ENCODE data around the gene CST1.
"Not testable (repeated sequence)": the region's sequence is repeated elsewhere in the genome, so short reads cannot be mapped to it uniquely, and the experiment has no call there.

The CST1 gene

GRCh38 chr20:23753589-23753988 is 2.9 kb upstream of the CST1 start:
- DNase-seq: no peak

- no peak for DNase-seq
These were observed 2.4 kb upstream of the CST1 start for GRCh38 chr20:23753194-23753548.

DNA sequence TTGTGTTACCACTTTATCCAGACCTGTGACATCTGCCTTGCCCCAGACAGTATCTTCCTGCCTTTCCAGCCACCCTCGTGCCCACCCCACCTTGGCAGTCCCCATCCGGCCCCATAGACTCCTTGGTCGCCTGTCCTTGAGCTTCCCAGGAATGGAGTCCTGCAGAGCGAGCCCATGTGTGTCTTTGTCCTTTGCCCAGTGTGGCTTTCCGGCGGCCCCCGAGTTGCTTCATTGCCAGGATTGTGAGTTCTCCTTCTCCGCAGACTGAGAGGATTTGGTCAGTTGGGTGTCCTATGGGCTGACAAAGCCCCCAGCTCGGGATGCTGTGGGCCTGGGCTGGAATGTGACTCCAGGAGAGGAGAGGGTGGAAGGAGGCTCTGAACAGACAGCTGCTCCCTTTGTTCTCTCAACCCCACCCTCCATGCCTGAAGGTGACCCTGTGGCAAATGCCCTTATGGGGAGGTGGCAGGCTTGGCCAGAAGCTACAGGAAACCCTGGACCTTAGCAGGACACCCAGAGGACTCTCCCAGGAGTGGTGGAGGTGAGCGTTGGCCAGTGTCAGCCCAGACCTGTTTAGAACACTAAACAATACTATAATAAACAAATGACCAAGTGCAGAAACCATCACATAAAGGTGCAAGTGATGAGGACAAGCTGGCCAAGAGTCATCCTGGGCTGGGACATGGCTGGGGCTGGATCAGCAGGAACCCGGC is 1.9 kb upstream of the CST1 start:
- no peak for DNase-seq

DNA sequence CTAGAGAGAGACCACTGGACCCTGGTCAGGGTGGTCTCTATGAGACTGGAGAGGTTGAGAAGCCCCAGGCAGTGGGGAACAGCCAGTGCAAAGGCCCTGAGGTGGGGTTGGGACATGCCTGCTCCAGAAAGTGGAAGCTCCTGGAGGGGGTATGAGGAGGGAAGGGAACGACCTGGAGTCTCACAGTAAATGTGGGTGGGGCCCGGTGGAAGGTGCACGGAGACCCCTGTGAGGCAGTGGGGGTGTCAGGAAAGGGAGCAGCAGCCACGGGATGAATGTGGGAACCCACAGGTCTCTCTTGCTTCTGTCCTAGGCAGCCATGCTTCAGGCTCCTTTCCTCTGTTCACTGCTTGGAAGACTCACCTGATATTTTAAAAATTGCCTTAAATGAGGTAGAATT is 1.3 kb upstream of the CST1 start:
- DNase-seq: no peak

DNA sequence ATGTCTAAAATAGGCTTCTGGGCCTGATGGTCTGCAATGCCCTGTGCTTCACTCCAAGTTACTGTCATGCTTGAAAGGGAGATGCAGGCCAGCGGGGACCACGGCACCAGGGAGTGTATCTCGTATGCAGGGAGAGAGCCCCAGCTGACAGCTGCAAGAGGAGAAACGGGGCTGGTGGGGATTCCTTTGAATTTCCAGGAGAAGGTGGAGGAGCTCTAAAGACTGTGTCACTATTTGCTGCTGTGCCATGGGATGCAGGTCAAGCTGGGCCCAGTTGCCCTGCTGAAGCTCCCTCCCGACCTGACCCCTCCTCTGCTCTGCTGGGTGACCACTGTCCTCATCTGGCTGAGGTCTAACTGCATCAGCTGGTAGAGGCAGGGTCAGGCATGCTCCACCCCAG is 989 bp downstream of the CST1 start:
- DNase-seq: no peak

- DNase-seq: not testable (repeated sequence)
These were observed 1.8 kb downstream of the CST1 start for GRCh38 chr20:23748975-23749374.

GRCh38 chr20:23747551-23747950 is 3.2 kb downstream of the CST1 start:
- not testable (repeated sequence) for DNase-seq

- not testable (repeated sequence) for DNase-seq
These were observed 3.6 kb downstream of the CST1 start for GRCh38 chr20:23747092-23747491.

GRCh38 chr20:23746321-23746720 is 4.4 kb downstream of the CST1 start:
- no peak for DNase-seq

- no peak for DNase-seq
These were observed 5.5 kb downstream of the CST1 start for GRCh38 chr20:23745247-23745646.

DNA sequence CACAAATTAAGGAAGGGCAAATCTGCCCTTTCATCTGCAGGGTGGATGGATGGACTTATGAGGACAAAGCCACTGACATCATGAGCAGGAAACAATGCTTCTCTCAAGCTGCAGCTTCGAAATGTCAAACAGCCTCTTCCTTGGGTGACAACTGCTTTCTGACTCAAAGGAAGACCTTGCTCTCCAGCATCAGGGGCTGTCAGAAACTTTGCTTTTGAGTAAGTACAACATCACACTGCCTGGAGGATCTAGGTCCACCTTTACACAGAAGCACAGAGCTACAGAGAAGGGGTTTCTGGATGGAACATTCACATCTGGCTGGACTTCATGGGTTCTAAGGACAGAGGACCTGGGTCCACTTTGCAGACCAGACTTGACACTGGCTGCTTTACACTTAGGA is 5.9 kb downstream of the CST1 start:
- DNase-seq: no peak

- DNase-seq: not testable (repeated sequence)
These were observed 15.3 kb downstream of the CST1 start for GRCh38 chr20:23735391-23735790.

GRCh38 chr20:23734949-23735348 is 15.8 kb downstream of the CST1 start:
- not testable (repeated sequence) for DNase-seq

GRCh38 chr20:23734440-23734839 is 16.3 kb downstream of the CST1 start:
- DNase-seq: not testable (repeated sequence)

DNA sequence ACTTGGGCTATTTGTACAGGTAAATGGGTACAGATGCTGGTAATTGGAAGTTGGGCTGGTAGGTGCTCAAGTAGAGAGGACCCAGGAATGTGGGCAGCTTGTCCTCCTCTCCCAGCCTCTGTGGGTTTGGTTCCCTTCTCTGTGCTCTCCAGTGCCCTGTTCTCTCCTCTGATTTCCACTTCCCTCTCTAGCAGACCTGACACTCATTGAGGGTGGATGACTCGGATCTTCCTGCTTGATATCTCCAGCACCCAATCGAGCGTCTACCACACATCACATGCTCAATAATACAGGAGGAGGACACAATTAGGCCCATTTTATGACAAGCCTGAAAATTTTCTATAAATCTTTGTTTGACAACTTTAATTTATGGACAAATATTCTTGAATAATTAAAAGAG is 23.7 kb downstream of the CST1 start:
- no peak for DNase-seq

DNA sequence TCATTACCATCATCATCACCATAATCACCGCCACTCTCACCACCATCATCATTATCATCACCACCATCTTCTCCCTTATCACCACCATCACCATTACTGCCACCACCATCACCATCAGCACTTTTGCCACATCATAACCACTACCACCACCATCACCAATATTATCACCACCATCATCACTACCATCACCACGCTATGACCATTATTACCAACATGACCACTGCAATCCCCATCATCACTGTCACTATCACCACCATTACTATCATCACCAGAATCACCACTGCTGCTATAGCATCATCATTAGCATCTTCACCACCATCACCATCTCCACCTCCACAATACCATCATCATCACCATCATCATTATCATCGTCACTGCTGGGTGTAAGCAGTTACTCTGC is 25.6 kb downstream of the CST1 start:
- no peak for DNase-seq

DNA sequence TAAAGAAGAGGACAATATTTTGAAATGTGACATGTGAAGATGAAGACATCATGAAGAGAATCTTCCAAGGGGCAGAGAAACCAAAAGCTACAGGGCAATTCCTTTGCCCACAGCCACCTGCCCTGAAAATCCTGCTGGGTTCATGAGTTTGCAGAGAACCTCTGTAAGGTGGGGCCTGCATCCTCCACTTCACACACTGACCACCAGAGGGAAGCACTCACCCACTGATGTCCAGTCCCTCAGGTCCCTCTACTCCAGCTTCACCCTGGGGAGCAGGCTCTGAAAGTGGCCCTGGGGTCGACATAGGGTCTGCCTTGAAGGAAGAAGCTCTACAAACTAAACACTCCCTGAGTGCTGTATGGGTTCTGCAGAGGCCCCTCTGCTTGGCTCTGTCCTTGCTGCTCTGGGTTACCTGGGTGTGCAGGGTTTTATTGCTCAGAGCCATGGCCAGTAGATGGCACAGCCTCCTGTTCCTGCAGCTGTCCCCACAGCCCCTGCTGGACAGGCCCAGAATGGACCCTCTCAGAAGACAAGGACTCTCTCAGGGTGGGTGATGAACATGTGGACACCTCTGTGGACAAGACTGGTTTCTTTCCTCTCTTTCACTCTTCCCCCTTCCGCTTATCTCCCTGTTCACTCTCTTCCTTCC is 27.0 kb downstream of the CST1 start:
- not testable (repeated sequence) for DNase-seq

DNA sequence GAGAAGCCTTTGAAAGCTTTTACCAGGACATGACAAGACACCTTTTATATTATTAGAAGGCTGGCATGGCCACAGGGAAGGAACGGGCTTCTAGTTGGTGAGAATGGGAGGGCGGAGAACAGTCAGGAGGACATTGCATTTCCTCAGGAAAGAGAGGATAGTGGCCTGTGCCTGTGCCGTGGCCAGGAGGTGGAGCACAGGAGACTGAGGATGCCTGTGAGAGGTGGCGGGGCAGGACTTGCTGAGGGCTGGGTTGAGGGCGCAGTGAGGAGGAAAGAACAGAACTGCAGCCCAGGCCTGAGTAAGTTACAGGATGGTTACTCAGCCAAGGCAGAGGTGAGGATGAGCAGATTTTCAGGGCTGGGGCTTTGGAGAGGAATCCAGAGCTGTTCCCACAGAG is 27.9 kb downstream of the CST1 start:
- DNase-seq: not testable (repeated sequence)

GRCh38 chr20:23721962-23722361 is 28.8 kb downstream of the CST1 start:
- DNase-seq: no peak

- DNase-seq: not testable (repeated sequence)
These were observed 31.4 kb downstream of the CST1 start for GRCh38 chr20:23719351-23719750.

- DNase-seq: not testable (repeated sequence)
These were observed 39.0 kb downstream of the CST1 start for GRCh38 chr20:23711778-23712177.

- DNase-seq: no peak
These were observed 40.0 kb downstream of the CST1 start for GRCh38 chr20:23710771-23711170.

- no peak for DNase-seq
These were observed 44.8 kb downstream of the CST1 start for GRCh38 chr20:23705895-23706294.

- no peak for DNase-seq
These were observed 48.7 kb downstream of the CST1 start for GRCh38 chr20:23702021-23702420.

- DNase-seq: no peak
These were observed 49.8 kb downstream of the CST1 start for GRCh38 chr20:23700931-23701330.

Measured in amniotic stem cell (primary cell).